Esophagus (tissue), 2 donors: Measurements from ENCODE around the gene DMRT1. TPM values are rescaled to one million over a fixed set of nuclear protein-coding genes. Genes with fewer than 3 reads are reported as not detected.

ENCODE experiments used
- H3K27ac ChIP-seq, 2 donors: one replicate each; pipeline ENCODE4 v1.5.1; 2013; ENCODE audit warnings: low read depth in 2 of 2, mild to moderate bottlenecking in 2 of 2, inconsistent platforms in 1 of 2, low read length in 1 of 2, moderate library complexity in 1 of 2
- H3K27me3 ChIP-seq, 2 donors: one replicate each; pipeline ENCODE4 v1.6.1; 2013; ENCODE audit warnings: low read length in 2 of 2, control low read depth in 1 of 2, mild to moderate bottlenecking in 1 of 2; ENCODE audit not compliant: insufficient read depth in 2 of 2, control insufficient read depth in 1 of 2
- H3K36me3 ChIP-seq, 2 donors: one replicate each; pipeline ENCODE4 v1.6.1; 2013; ENCODE audit warnings: low read length in 1 of 2; ENCODE audit not compliant: control insufficient read depth in 2 of 2, insufficient read depth in 2 of 2
- H3K4me1 ChIP-seq, 2 donors: one replicate each; pipeline ENCODE4 v1.6.1; 2013; ENCODE audit warnings: low read length in 1 of 2; ENCODE audit not compliant: control insufficient read depth in 2 of 2, insufficient read depth in 2 of 2
- H3K4me3 ChIP-seq, 2 donors: one replicate each; pipeline ENCODE4 v1.5.1; 2013; ENCODE audit warnings: low read length in 2 of 2, mild to moderate bottlenecking in 2 of 2, low read depth in 1 of 2, moderate library complexity in 1 of 2
- H3K9me3 ChIP-seq, 2 donors: one replicate each; pipeline ENCODE4 v1.6.1; 2013; ENCODE audit warnings: mild to moderate bottlenecking in 2 of 2, low read depth in 1 of 2, low read length in 1 of 2, moderate library complexity in 1 of 2; ENCODE audit not compliant: control insufficient read depth in 2 of 2, insufficient read depth in 1 of 2
- WGBS, 2 donors: extraction: QIAGEN DNeasy Blood & Tissue Kit; methylation state at CpG; one replicate each; pipeline ENCODE4 v1.1.7; 2013; 5-methylcytosine and 5-hydroxymethylcytosine counted together
- polyA plus RNA-seq, 2 donors: library from polyadenylated mRNA; stranded (reverse); fragments of 200-250 nt; gene quantifications; one replicate each; pipeline ENCODE4 v1.2.3, GENCODE V29; 2013
- donor health status: healthy with polysubstance abuse.
- donor health status: Bipolar disorder and iron deficiency.

The DMRT1 gene
- polyA plus RNA-seq, 2 donors: not detected

DNA sequence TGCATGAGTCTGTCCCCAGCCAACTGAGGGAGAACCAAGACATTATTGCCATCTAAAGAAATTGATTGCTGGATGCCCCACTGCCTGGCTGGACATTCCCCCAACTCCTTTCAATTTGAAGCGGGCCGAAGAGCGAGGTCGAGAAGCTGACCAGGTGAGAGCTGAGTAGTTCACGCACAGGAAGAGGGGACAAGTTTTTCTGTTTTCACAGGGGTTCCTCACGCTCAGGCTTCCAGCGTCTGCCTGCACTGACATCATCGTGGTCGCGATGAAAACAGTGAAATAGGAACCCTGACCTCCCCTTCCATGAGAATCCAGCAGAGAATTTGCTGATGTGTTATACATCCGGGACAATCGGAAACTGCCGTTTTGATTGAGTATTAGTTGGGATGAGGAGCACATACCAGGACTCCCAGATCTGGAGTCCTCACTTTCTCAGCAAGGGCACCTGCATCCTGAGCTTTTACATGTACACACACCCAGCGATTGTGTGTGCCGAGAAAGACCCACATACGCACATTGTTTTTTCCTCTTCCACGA is 131.9 kb downstream of the DMRT1 start:
- H3K36me3 ChIP-seq: no peaks in the 10 kb centered on the region
- 40 to 55% methylated on average over 17 of the region's 17 CpGs for WGBS, 2 donors
- H3K4me3 ChIP-seq: no peak overlapping the region
- H3K9me3 ChIP-seq: no peaks in the 10 kb centered on the region
- no peak overlapping the region for H3K27ac ChIP-seq
- H3K27me3 ChIP-seq: peaks cover 12 to 35% of the 10 kb centered on the region in 2 donors
- H3K4me1 ChIP-seq: peaks cover 3 to 4% of the 10 kb centered on the region in 2 donors

GRCh38 chr9:974031-974995 is 132.8 kb downstream of the DMRT1 start:
- peaks cover 3 to 4% of the 10 kb centered on the region in 2 donors for H3K4me1 ChIP-seq
- no peaks in the 10 kb centered on the region for H3K36me3 ChIP-seq
- WGBS, 2 donors: 32 to 50% methylated on average over 29 of the region's 29 CpGs

GRCh38 chr9:974996-975739 is 133.7 kb downstream of the DMRT1 start:
- peaks cover 3 to 4% of the 10 kb centered on the region in 2 donors for H3K4me1 ChIP-seq
- H3K27ac ChIP-seq: no peak overlapping the region
- 39 to 52% methylated on average over 24 of the region's 24 CpGs for WGBS, 2 donors

More at GRCh38 chr9:974031-974995, 132.8 kb downstream of the DMRT1 start:
- Histone ChIP-seq H3K27ac (no peak overlapping the region), H3K4me3 (no peak overlapping the region), H3K27me3 (peaks cover 12 to 39% of the 10 kb centered on the region in 2 donors), H3K9me3 (no peaks in the 10 kb centered on the region)

GRCh38 chr9:975740-976257 is 134.3 kb downstream of the DMRT1 start:
- peak overlapping the region in 1 of 2 donors; percentile 40 for H3K4me3 ChIP-seq
- 12 to 22% methylated on average over 23 of the region's 23 CpGs for WGBS, 2 donors
- H3K27me3 ChIP-seq: peaks cover 12 to 37% of the 10 kb centered on the region in 2 donors
- no peaks in the 10 kb centered on the region for H3K36me3 ChIP-seq
- no peak overlapping the region for H3K27ac ChIP-seq
- H3K9me3 ChIP-seq: no peaks in the 10 kb centered on the region
- peaks cover 0 to 3% of the 10 kb centered on the region in 2 donors for H3K4me1 ChIP-seq

More at GRCh38 chr9:974996-975739, 133.7 kb downstream of the DMRT1 start:
- no peak overlapping the region for H3K4me3 ChIP-seq
- H3K9me3 ChIP-seq: no peaks in the 10 kb centered on the region
- no peaks in the 10 kb centered on the region for H3K36me3 ChIP-seq
- H3K27me3 ChIP-seq: peaks cover 12 to 37% of the 10 kb centered on the region in 2 donors

- H3K27ac ChIP-seq: no peak within 1 kb of the TSS
- peak within 1 kb of the TSS; percentile 18 to 40 for H3K4me3 ChIP-seq
- no peaks in the 10 kb centered on the region for H3K36me3 ChIP-seq
- peaks cover 12 to 37% of the 10 kb centered on the region in 2 donors for H3K27me3 ChIP-seq
- H3K4me1 ChIP-seq: peaks cover 0 to 2% of the 10 kb centered on the region in 2 donors
- whole genome bisulfite sequencing, 2 donors: 2 to 3% methylated on average over 48 to 69 of the region's 70 CpGs
- no peaks in the 10 kb centered on the region for H3K9me3 ChIP-seq
These were observed 134.9 kb downstream of the DMRT1 start, which contains the start of gene DMRT3 for GRCh38 chr9:976258-976942. TSS of gene DMRT3 (plus strand) at chr9:976655. CDS start at chr9:977002, 347 bp downstream.

DNA sequence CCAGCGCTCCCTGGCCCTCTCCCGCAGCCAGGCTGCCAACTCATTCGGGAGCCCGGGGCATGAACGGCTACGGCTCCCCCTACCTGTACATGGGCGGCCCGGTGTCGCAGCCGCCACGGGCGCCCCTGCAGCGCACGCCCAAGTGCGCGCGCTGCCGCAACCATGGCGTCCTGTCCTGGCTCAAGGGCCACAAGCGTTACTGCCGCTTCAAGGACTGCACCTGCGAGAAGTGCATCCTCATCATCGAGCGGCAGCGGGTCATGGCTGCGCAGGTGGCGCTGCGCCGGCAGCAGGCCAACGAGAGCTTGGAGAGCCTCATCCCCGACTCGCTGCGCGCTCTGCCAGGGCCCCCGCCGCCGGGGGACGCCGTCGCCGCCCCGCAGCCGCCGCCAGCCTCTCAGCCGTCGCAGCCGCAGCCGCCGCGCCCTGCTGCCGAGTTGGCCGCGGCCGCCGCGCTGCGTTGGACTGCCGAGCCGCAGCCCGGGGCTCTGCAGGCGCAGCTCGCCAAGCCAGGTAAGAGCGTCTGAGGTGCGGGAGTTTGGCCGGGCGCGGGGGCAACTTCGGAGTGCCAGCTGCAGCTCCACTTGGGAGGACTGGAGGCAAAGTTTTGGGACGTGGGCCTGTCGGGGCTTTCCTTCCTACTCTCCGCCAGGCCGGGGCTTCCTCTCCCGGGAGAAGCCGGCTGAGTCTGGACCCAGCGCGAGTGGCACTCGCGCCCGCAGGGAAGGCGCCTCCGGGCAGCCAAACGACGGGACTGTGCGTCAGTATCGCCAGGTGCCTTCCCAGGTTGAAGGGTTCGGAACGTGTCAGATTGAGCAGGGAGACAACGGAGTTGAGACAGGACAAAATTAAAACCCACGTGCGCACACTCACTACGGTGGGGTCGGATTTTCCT is 135.7 kb downstream of the DMRT1 start:
- Histone ChIP-seq H3K4me1 (no peaks in the 10 kb centered on the region), H3K9me3 (no peaks in the 10 kb centered on the region), H3K4me3 (peak overlapping the region; percentile 18 to 40), H3K27ac (no peak overlapping the region), H3K36me3 (no peaks in the 10 kb centered on the region), H3K27me3 (peaks cover 12 to 37% of the 10 kb centered on the region in 2 donors)
- 4% methylated on average over 90 to 92 of the region's 92 CpGs for WGBS, 2 donors

- 44 to 51% methylated on average over 19 of the region's 19 CpGs for WGBS, 2 donors
These were observed 136.6 kb downstream of the DMRT1 start for GRCh38 chr9:977838-978830.

More at GRCh38 chr9:977838-978830, 136.6 kb downstream of the DMRT1 start:
- Histone ChIP-seq H3K36me3 (no peaks in the 10 kb centered on the region), H3K9me3 (no peaks in the 10 kb centered on the region), H3K27me3 (peaks cover 12 to 28% of the 10 kb centered on the region in 2 donors), H3K27ac (no peak overlapping the region), H3K4me1 (no peaks in the 10 kb centered on the region), H3K4me3 (peak overlapping the region in 1 of 2 donors; percentile 40)
